Motor neuron (in vitro differentiated cells): ENCODE results near the gene IL2RA. TPM values are rescaled to one million over a fixed set of nuclear protein-coding genes. Genes with fewer than 3 reads are reported as not detected.
"Not testable (repeated sequence)": the region's sequence is repeated elsewhere in the genome, so short reads cannot be mapped to it uniquely, and the experiment has no call there.

Experiments
- ATAC-seq, 8 experiments: fragments of 200-7000 bp; cut with Tn5 transposase; replicated peaks in 6 of 8; 2 replicates each; pipeline ENCODE4 v1.8.0; 2021; ENCODE audit warnings: mild to moderate bottlenecking in 8 of 8, moderate library complexity in 8 of 8
- H3K27ac ChIP-seq, 2 donors: fragments of 250-450 bp; sonication (Bioruptor Pico); 2 replicates each; pipeline ENCODE4 v1.9.0; 2021; ENCODE audit warnings: antibody characterized with exemption in 2 of 2, mild to moderate bottlenecking in 2 of 2, moderate library complexity in 1 of 2
- H3K4me1 ChIP-seq, 2 donors: fragments of 250-450 bp; sonication (Bioruptor Pico); replicated peaks in 1 of 2; 2 replicates each; pipeline ENCODE4 v1.6.1; 2021; ENCODE audit warnings: antibody characterized with exemption in 2 of 2, mild to moderate bottlenecking in 2 of 2, moderate library complexity in 1 of 2
- H3K4me3 ChIP-seq, 5 donors: fragments of 250-450 bp; sonication (Bioruptor Pico); 2 replicates each; pipeline ENCODE4 v1.9.0; 2021; ENCODE audit warnings: antibody characterized with exemption in 5 of 5, mild to moderate bottlenecking in 5 of 5, moderate library complexity in 4 of 5
- WGBS, 10 experiments: fragments of 450-650 bp; shearing (Covaris generic); methylation state at CpG; one replicate each; pipeline ENCODE4 v1.0.0; 2022; 5-methylcytosine and 5-hydroxymethylcytosine counted together
- in situ Hi-C, 9 experiments: fragments of 400-800 bp; cut with MboI; loops; one replicate each; pipeline ENCODE4 v1.15.0; 2021; ENCODE audit warnings: low sequenced_read_pairs in 9 of 9, low pct_unique_long_range_greater_than_20kb in 2 of 9; ENCODE audit not compliant: unreplicated experiment in 9 of 9
- total RNA-seq, 8 experiments: library from RNA; unstranded; fragments of 300-600 nt; gene quantifications; 2 replicates each; pipeline versions ENCODE4 v1.2.3 to v1.2.4, GENCODE V29; 2022

IL2RA gene
- total RNA-seq, 8 experiments from 2014 or later = 0.09 to 0.66 (median 0.15) TPM; not detected in 5

GRCh38 chr10:5970527-5970926 is 91.6 kb downstream of the IL2RA start:
- Histone ChIP-seq H3K27ac (no peak overlapping the region), H3K4me3 (no peak overlapping the region), H3K4me1 (no peaks in the 10 kb centered on the region)
- 71 to 100% (median 94%) methylated on average over 2 to 3 of the region's 3 CpGs for WGBS, 10 experiments
- in situ Hi-C loops = no loop called here
- ATAC-seq = no peak

DNA sequence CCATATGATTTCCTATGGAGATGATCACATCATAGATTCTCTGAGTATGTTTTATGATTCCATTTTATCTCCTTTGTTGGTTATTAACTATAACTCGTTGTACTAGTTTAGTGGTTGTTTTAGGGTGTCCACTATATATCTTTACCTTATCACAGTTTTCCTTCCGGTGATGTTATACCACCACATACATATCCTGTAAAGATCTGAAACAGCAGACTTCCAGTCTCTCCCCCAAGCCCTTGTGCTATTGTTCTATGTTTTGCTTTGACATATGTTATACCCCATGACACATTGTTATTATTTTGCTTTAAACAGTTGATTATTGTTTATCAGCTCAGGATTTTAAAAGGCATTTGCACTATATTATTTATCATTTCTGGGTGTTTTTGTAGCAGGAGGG is 92.1 kb downstream of the IL2RA start:
- ATAC-seq = no peak
- 25 to 95% (median 83%) methylated on average over 1 to 2 of the region's 2 CpGs; no CpG with 5 or more reads in 1 of the 10 experiments for WGBS, 10 experiments
- Histone ChIP-seq H3K27ac (no peak overlapping the region), H3K4me1 (no peaks in the 10 kb centered on the region), H3K4me3 (no peak overlapping the region)
- in situ Hi-C loops = no loop called here

- Histone ChIP-seq H3K4me3 (no peak overlapping the region), H3K4me1 (no peaks in the 10 kb centered on the region), H3K27ac (no peak overlapping the region)
- ATAC-seq = peak in 2 of 8 experiments; percentile 8 to 15
- 79 to 100% (median 88%) methylated on average over 1 to 6 of the region's 9 CpGs for WGBS, 10 experiments
- in situ Hi-C loops = no loop called here
Measured at GRCh38 chr10:5968681-5969453, 93.3 kb downstream of the IL2RA start.

DNA sequence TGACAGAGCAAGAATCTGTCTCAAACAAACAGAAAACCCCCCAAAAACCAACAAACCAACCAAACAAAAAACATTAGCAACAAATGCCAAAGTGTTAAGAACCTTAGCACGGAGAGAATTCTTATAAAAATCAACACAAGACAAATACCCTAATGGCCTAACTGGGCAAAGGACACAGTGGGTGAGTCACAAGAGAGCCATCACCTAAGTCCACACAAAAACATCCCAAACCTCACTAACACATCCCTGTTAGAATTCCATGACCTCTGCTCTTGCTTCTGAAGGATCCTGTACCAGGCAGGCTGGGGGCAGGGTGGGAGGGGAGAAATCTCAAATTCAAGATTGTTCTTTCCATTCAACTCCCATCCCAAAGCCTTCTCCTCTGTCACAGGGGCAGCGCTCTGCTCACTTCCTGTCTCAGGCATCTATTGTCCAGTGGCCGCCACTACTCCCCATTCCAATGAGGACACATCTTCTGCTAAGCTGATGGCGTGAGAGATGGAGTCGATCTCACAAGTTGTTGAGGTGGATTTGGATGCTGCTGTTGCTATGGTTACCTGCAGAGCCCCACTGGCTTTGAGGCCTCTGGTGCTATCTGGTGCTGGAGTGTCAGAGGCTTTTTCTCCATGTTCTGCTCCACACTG is 94.0 kb downstream of the IL2RA start:
- Histone ChIP-seq H3K4me1 (no peaks in the 10 kb centered on the region), H3K4me3 (no peak overlapping the region), H3K27ac (no peak overlapping the region)
- in situ Hi-C loops = no loop called here
- 75 to 100% (median 83%) methylated on average over 1 to 3 of the region's 5 CpGs; no CpG with 5 or more reads in 3 of the 10 experiments for WGBS, 10 experiments
- peak in 5 of 8 experiments; percentile 23 to 70 (median 44) for ATAC-seq

- H3K4me3 ChIP-seq = no peak overlapping the region
- no peak for ATAC-seq
- H3K4me1 ChIP-seq = no peaks in the 10 kb centered on the region
- 75 to 100% (median 87%) methylated on average over 2 to 6 of the region's 8 CpGs; no CpG with 5 or more reads in 1 of the 10 experiments for WGBS, 10 experiments
- H3K27ac ChIP-seq = no peak overlapping the region
- in situ Hi-C loops = no loop called here
Measured at GRCh38 chr10:5965266-5965665, 96.9 kb downstream of the IL2RA start.

DNA sequence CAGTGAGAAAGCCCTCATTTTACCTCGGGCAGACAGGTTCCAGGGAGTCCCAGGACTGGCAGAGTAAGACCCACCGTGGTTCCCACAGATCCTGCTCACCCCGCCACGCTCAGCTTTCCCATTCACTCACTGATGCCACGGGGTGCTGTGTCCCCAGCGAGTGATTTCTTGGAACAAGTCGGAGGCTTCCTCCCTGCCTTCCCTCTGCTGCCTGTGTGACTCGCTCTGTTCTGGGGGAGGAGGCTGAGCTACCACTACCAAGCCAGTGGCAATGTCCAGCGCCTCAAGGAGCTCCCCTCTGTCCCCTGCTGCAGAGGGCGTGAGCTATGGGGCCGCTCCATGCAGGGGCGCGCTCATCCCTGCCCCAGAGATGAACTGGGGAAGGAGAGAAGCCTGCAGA is 97.4 kb downstream of the IL2RA start:
- Histone ChIP-seq H3K27ac (no peak overlapping the region), H3K4me1 (no peaks in the 10 kb centered on the region), H3K4me3 (no peak overlapping the region)
- in situ Hi-C loops = no loop called here
- ATAC-seq = no peak
- 60 to 80% (median 73%) methylated on average over 1 to 10 of the region's 13 CpGs; no CpG with 5 or more reads in 4 of the 10 experiments for WGBS, 10 experiments

DNA sequence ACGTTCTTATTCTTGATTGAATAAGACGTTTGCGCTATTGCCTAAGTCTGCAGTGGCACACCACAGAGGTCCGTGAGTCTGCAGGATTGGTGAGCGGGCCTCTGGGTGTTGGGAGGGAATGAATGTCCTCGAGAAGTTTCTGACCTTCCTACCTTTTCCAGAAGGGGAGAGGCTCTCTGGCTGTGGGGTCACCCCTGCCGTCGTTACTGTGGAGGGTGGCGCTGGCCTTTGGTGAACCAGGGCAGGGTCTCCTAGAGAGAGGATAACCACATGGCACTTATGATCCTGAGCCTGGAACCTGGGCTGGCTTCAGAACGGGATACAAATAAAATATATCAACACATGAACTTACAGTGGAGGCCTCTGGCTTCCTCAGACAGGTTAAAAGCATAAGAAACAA is 98.6 kb downstream of the IL2RA start:
- Histone ChIP-seq H3K27ac (no peak overlapping the region), H3K4me1 (no peaks in the 10 kb centered on the region), H3K4me3 (no peak overlapping the region)
- no peak for ATAC-seq
- in situ Hi-C loops = no loop called here
- 20 to 94% (median 80%) methylated on average over 1 to 9 of the region's 10 CpGs; no CpG with 5 or more reads in 1 of the 10 experiments for WGBS, 10 experiments

GRCh38 chr10:5963071-5963470 is 99.1 kb downstream of the IL2RA start:
- no peaks in the 10 kb centered on the region for H3K4me1 ChIP-seq
- 50 to 100% (median 83%) methylated on average over 1 to 5 of the region's 7 CpGs; no CpG with 5 or more reads in 5 of the 10 experiments for whole genome bisulfite sequencing, 10 experiments
- ATAC-seq = no peak
- no peak overlapping the region for H3K4me3 ChIP-seq
- in situ Hi-C loops = no loop called here
- H3K27ac ChIP-seq = no peak overlapping the region

GRCh38 chr10:5962358-5962940 is 99.7 kb downstream of the IL2RA start:
- H3K4me1 ChIP-seq, ATAC-seq, H3K4me3 ChIP-seq, H3K27ac ChIP-seq, in situ Hi-C loops: not testable (repeated sequence)
- 70 to 98% (median 86%) methylated on average over 1 to 6 of the region's 10 CpGs; no CpG with 5 or more reads in 3 of the 10 experiments for WGBS, 10 experiments

DNA sequence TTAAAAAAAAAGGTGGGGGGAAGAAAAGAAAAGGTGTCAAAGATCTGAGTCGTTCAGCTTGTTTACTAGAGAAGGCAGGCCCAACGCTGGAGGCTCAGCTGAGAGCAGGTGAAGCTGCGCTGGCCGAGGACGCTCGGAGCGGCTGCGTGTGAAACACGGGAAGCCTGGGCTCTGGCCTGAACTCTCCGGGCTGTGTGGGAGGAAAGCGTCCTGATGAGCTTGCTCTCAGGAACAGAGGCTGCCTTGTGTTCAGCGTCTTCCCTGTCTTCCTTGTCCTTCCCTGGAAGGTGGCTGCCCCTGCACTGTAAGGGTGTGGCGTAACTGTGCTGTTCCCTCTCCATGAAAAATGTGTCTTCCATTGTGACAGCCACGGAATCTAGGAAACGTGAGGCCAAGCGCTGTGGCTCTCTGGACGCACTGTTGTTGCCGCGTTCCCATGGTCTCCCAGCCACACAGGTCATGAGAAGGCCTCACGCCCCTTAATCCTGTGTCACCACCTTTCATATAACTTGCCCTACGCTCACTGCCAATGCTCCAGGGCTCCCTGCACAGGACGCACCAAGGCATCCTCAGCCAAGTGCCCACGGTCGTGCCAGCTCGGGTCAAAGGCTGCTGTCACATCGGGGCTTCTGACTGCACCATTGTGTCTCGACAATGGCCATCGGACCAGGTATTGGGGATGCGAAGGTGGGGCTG is 100.6 kb downstream of the IL2RA start:
- ATAC-seq = no peak
- in situ Hi-C loops = no loop called here
- Histone ChIP-seq H3K27ac (no peak overlapping the region), H3K4me3 (no peak overlapping the region), H3K4me1 (no peaks in the 10 kb centered on the region)
- WGBS, 10 experiments = 20 to 93% (median 78%) methylated on average over 1 to 28 of the region's 29 CpGs

DNA sequence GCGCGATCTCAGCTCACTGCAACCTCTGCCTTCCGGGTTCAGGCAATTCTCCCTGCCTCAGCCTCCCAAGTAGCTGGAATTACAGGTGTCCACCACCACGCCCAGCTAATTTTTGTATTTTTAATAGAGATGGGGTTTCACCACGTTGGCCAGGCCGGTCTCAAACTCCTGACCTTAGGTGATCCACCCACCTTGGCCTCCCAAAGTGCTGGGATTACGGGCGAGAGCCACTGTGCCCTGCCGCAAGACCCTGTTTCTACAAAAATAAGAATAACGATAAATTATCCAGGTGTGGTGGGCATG is 101.2 kb downstream of the IL2RA start:
- in situ Hi-C loops, ATAC-seq, H3K4me3 ChIP-seq, H3K4me1 ChIP-seq, H3K27ac ChIP-seq: not testable (repeated sequence)
- WGBS, 10 experiments = 88 to 100% (median 97%) methylated on average over 2 to 8 of the region's 10 CpGs; no CpG with 5 or more reads in 4 of the 10 experiments
